Measurements from ENCODE around the gene POLK. TPM values are rescaled to one million over a fixed set of nuclear protein-coding genes. Genes with fewer than 3 reads are reported as not detected.
A peak's percentile ranks its signal among the peaks of the same experiment; 100 is the strongest.

The POLK gene
- total RNA-seq, 1 donor from 2014 or later, result 27.6 TPM

- peak overlapping the region; percentile 25 for H3K9ac ChIP-seq (ENCODE audit: low read length)
- H3K27ac ChIP-seq (ENCODE audit: low read depth, low read length), result peak overlapping the region; percentile 46
- H3K4me3 Mint-ChIP-seq (ENCODE audit: unreplicated experiment), result no peak overlapping the region
- FAIRE-seq, result no peak
- H3K36me3 ChIP-seq (ENCODE audit: insufficient read depth, low read length), result no peaks in the 10 kb centered on the region
- peaks cover 16% of the 10 kb centered on the region for H3K4me1 ChIP-seq (ENCODE audit: insufficient read depth, low read length)
- no peak overlapping the region for H3K27ac Mint-ChIP-seq (ENCODE audit: unreplicated experiment)
- H3K4me2 ChIP-seq (ENCODE audit: low read length), result peak overlapping the region; percentile 17
- peaks cover 10% of the 10 kb centered on the region for H3K36me3 Mint-ChIP-seq (ENCODE audit: low read depth, unreplicated experiment)
- no peaks in the 10 kb centered on the region for H3K9me3 ChIP-seq (ENCODE audit: insufficient read depth, low read depth, low read length)
- H3K9me3 Mint-ChIP-seq (ENCODE audit: unreplicated experiment), result no peaks in the 10 kb centered on the region
- no peak for DNase-seq (ENCODE audit: low read depth)
- H3K79me2 ChIP-seq (ENCODE audit: insufficient read depth, low read length), result no peaks in the 10 kb centered on the region
- no peaks in the 10 kb centered on the region for H4K20me1 ChIP-seq (ENCODE audit: insufficient read depth, low read length)
- H3K27me3 Mint-ChIP-seq (ENCODE audit: low read depth, unreplicated experiment), result no peaks in the 10 kb centered on the region
- no peak overlapping the region for H2AFZ ChIP-seq (ENCODE audit: low read depth, low read length)
- no peaks in the 10 kb centered on the region for H3K27me3 ChIP-seq (ENCODE audit: insufficient read depth, low read length)
- no peak overlapping the region for H3K4me3 ChIP-seq (ENCODE audit: insufficient read depth, low read depth, low read length)
- H3K4me1 Mint-ChIP-seq (ENCODE audit: low read depth, unreplicated experiment), result peaks cover 20% of the 10 kb centered on the region
- TF ChIP-seq EZH2 (IDR thresholded peaks at IDR 0.05; ENCODE audit: insufficient read depth, low read length) (no peak), CTCF (IDR thresholded peaks at IDR 0.05; ENCODE audit: insufficient read depth, low read depth, low read length) (no peak)
Observed at GRCh38 chr5:75601567-75601966, 89.9 kb downstream of the POLK start.

GRCh38 chr5:75601996-75602395 lies 90.3 kb downstream of the POLK start:
- H3K27me3 ChIP-seq (ENCODE audit: insufficient read depth, low read length), result no peaks in the 10 kb centered on the region
- no peaks in the 10 kb centered on the region for H3K36me3 ChIP-seq (ENCODE audit: insufficient read depth, low read length)
- peak overlapping the region; percentile 25 for H3K9ac ChIP-seq (ENCODE audit: low read length)
- peak overlapping the region; percentile 46 for H3K27ac ChIP-seq (ENCODE audit: low read depth, low read length)
- peaks cover 11% of the 10 kb centered on the region for H3K36me3 Mint-ChIP-seq (ENCODE audit: low read depth, unreplicated experiment)
- no peaks in the 10 kb centered on the region for H3K27me3 Mint-ChIP-seq (ENCODE audit: low read depth, unreplicated experiment)
- peaks cover 16% of the 10 kb centered on the region for H3K4me1 ChIP-seq (ENCODE audit: insufficient read depth, low read length)
- no peak overlapping the region for H3K4me3 Mint-ChIP-seq (ENCODE audit: unreplicated experiment)
- DNase-seq (ENCODE audit: low read depth) (peak; percentile 25), FAIRE-seq (no peak)
- no peaks in the 10 kb centered on the region for H3K79me2 ChIP-seq (ENCODE audit: insufficient read depth, low read length)
- peak overlapping the region; percentile 17 for H3K4me2 ChIP-seq (ENCODE audit: low read length)
- no peaks in the 10 kb centered on the region for H3K9me3 Mint-ChIP-seq (ENCODE audit: unreplicated experiment)
- H3K9me3 ChIP-seq (ENCODE audit: insufficient read depth, low read depth, low read length), result no peaks in the 10 kb centered on the region
- H4K20me1 ChIP-seq (ENCODE audit: insufficient read depth, low read length), result no peaks in the 10 kb centered on the region
- H3K27ac Mint-ChIP-seq (ENCODE audit: unreplicated experiment), result no peak overlapping the region
- H3K4me1 Mint-ChIP-seq (ENCODE audit: low read depth, unreplicated experiment), result peaks cover 22% of the 10 kb centered on the region
- no peak overlapping the region for H2AFZ ChIP-seq (ENCODE audit: low read depth, low read length)
- no peak overlapping the region for H3K4me3 ChIP-seq (ENCODE audit: insufficient read depth, low read depth, low read length)
- TF ChIP-seq CTCF (IDR thresholded peaks at IDR 0.05; ENCODE audit: insufficient read depth, low read depth, low read length), result no peak
- TF ChIP-seq EZH2 (IDR thresholded peaks at IDR 0.05; ENCODE audit: insufficient read depth, low read length), result no peak

GRCh38 chr5:75603371-75603770 lies 91.7 kb downstream of the POLK start:
- peaks cover 16% of the 10 kb centered on the region for H3K4me1 ChIP-seq (ENCODE audit: insufficient read depth, low read length)
- H3K9me3 Mint-ChIP-seq (ENCODE audit: unreplicated experiment), result no peaks in the 10 kb centered on the region
- no peaks in the 10 kb centered on the region for H3K36me3 ChIP-seq (ENCODE audit: insufficient read depth, low read length)
- peaks cover 22% of the 10 kb centered on the region for H3K4me1 Mint-ChIP-seq (ENCODE audit: low read depth, unreplicated experiment)
- no peaks in the 10 kb centered on the region for H3K27me3 ChIP-seq (ENCODE audit: insufficient read depth, low read length)
- H3K27ac ChIP-seq (ENCODE audit: low read depth, low read length), result peak overlapping the region; percentile 11
- peaks cover 11% of the 10 kb centered on the region for H3K36me3 Mint-ChIP-seq (ENCODE audit: low read depth, unreplicated experiment)
- H2AFZ ChIP-seq (ENCODE audit: low read depth, low read length), result no peak overlapping the region
- no peak overlapping the region for H3K9ac ChIP-seq (ENCODE audit: low read length)
- DNase-seq (ENCODE audit: low read depth), result peak; percentile 85
- no peak for FAIRE-seq
- no peaks in the 10 kb centered on the region for H3K79me2 ChIP-seq (ENCODE audit: insufficient read depth, low read length)
- no peak for TF ChIP-seq EZH2 (IDR thresholded peaks at IDR 0.05; ENCODE audit: insufficient read depth, low read length)
- TF ChIP-seq CTCF (IDR thresholded peaks at IDR 0.05; ENCODE audit: insufficient read depth, low read depth, low read length), result no peak
- no peak overlapping the region for H3K27ac Mint-ChIP-seq (ENCODE audit: unreplicated experiment)
- H4K20me1 ChIP-seq (ENCODE audit: insufficient read depth, low read length), result no peaks in the 10 kb centered on the region
- H3K4me3 Mint-ChIP-seq (ENCODE audit: unreplicated experiment), result no peak overlapping the region
- H3K4me2 ChIP-seq (ENCODE audit: low read length), result no peak overlapping the region
- no peak overlapping the region for H3K4me3 ChIP-seq (ENCODE audit: insufficient read depth, low read depth, low read length)
- no peaks in the 10 kb centered on the region for H3K9me3 ChIP-seq (ENCODE audit: insufficient read depth, low read depth, low read length)
- no peaks in the 10 kb centered on the region for H3K27me3 Mint-ChIP-seq (ENCODE audit: low read depth, unreplicated experiment)

Measured in astrocyte (in vitro differentiated cells and primary cell).